GM23248 (cell line): ENCODE results near the gene INPP4A. TPM values are rescaled to one million over a fixed set of nuclear protein-coding genes. Genes with fewer than 3 reads are reported as not detected.

Experiments used
- DNase-seq: peaks from one replicate; pipeline ENCODE4 v3.0.0-alpha.2; 2015
- H2AFZ ChIP-seq: fragments of 200-600 bp; sonication (generic); 2 replicates; pipeline ENCODE4 v1.6.1; 2016; ENCODE audit warnings: antibody characterized with exemption
- H3F3A ChIP-seq: fragments of 200-600 bp; sonication (generic); 2 replicates; pipeline ENCODE4 v1.6.1; 2016; ENCODE audit warnings: mild to moderate bottlenecking, antibody characterized with exemption, mixed run types; ENCODE audit not compliant: insufficient read depth
- H3K27ac ChIP-seq: fragments of 200-600 bp; sonication (generic); 2 replicates; pipeline ENCODE4 v1.5.1; 2016; ENCODE audit warnings: mild to moderate bottlenecking
- H3K27me3 ChIP-seq: fragments of 200-600 bp; sonication (generic); replicated peaks from 2 replicates; pipeline ENCODE4 v1.6.1; 2016; ENCODE audit warnings: mild to moderate bottlenecking; ENCODE audit not compliant: insufficient read depth
- H3K36me3 ChIP-seq: fragments of 200-600 bp; sonication (generic); 2 replicates; pipeline ENCODE4 v1.6.1; 2016; ENCODE audit warnings: low read depth, mild to moderate bottlenecking
- H3K4me1 ChIP-seq: fragments of 200-600 bp; sonication (generic); 2 replicates; pipeline ENCODE4 v1.6.1; 2016; ENCODE audit warnings: mild to moderate bottlenecking; ENCODE audit not compliant: insufficient read depth
- H3K4me2 ChIP-seq: fragments of 200-600 bp; sonication (generic); one replicate; pipeline ENCODE4 v1.6.1; 2016; ENCODE audit warnings: mild to moderate bottlenecking; ENCODE audit not compliant: unreplicated experiment
- H3K4me3 ChIP-seq: fragments of 200-600 bp; sonication (generic); 2 replicates; pipeline ENCODE4 v1.5.1; 2016; ENCODE audit warnings: mild to moderate bottlenecking
- H3K79me2 ChIP-seq: fragments of 200-600 bp; sonication (generic); 2 replicates; pipeline ENCODE4 v1.6.1; 2016; ENCODE audit warnings: mild to moderate bottlenecking; ENCODE audit not compliant: insufficient read depth
- H3K9ac ChIP-seq: fragments of 200-600 bp; sonication (generic); 2 replicates; pipeline ENCODE4 v1.6.1; 2016; ENCODE audit warnings: mild to moderate bottlenecking
- H3K9me2 ChIP-seq: fragments of 200-600 bp; sonication (generic); 2 replicates; pipeline ENCODE4 v1.6.1; 2016; ENCODE audit warnings: mixed run types, mild to moderate bottlenecking, moderate library complexity; ENCODE audit not compliant: insufficient read depth
- H3K9me3 ChIP-seq: fragments of 200-600 bp; sonication (generic); one replicate; pipeline ENCODE4 v1.6.1; 2017; ENCODE audit warnings: low read depth
- H4K20me1 ChIP-seq: fragments of 200-600 bp; sonication (generic); 2 replicates; pipeline ENCODE4 v1.6.0; 2016; ENCODE audit not compliant: insufficient read depth
- EZH2 ChIP-seq: fragments of 200-600 bp; sonication (generic); IDR thresholded peaks from 2 replicates; pipeline ENCODE4 v1.6.1; 2018; ENCODE audit warnings: antibody characterized with exemption, mild to moderate bottlenecking; ENCODE audit not compliant: insufficient read depth, poor library complexity, severe bottlenecking
- EZH2phosphoT487 ChIP-seq: fragments of 200-600 bp; sonication (generic); IDR thresholded peaks from 2 replicates; pipeline ENCODE4 v1.6.1; 2018; ENCODE audit warnings: antibody characterized with exemption, moderate library complexity, mild to moderate bottlenecking, low read depth; ENCODE audit not compliant: insufficient read depth
- WGBS, 2 experiments: methylation state at CpG; one replicate each; pipeline ENCODE4 v1.1.6; 2015 to 2017; ENCODE audit warnings: low lambda C conversion rate in 2 of 2, low coverage in 1 of 2; ENCODE audit errors: missing lambda C conversion rate in 2 of 2; 5-methylcytosine and 5-hydroxymethylcytosine counted together
- in situ Hi-C: fragments of 300-500 bp; cut with MboI; formaldehyde crosslinking; loops from 2 replicates; pipeline ENCODE4 v1.15.0; 2020
- polyA plus RNA-seq: library from polyadenylated mRNA; unstranded; fragments of >200 nt; fragmentation: Nextera tagmentation; extraction: Ambion mirVana; gene quantifications from 2 replicates; pipeline ENCODE4 v1.2.1, GENCODE V29; 2016
- total RNA-seq: library from RNA; depleted of rRNA; stranded (reverse); fragments of >200 nt; shearing (Covaris generic); gene quantifications from 2 replicates; pipeline ENCODE4 v1.2.3, GENCODE V29; 2014

The INPP4A gene
- total and polyA plus RNA-seq, 2 experiments from 2014 or later = 9.5 to 16.0 TPM

DNA sequence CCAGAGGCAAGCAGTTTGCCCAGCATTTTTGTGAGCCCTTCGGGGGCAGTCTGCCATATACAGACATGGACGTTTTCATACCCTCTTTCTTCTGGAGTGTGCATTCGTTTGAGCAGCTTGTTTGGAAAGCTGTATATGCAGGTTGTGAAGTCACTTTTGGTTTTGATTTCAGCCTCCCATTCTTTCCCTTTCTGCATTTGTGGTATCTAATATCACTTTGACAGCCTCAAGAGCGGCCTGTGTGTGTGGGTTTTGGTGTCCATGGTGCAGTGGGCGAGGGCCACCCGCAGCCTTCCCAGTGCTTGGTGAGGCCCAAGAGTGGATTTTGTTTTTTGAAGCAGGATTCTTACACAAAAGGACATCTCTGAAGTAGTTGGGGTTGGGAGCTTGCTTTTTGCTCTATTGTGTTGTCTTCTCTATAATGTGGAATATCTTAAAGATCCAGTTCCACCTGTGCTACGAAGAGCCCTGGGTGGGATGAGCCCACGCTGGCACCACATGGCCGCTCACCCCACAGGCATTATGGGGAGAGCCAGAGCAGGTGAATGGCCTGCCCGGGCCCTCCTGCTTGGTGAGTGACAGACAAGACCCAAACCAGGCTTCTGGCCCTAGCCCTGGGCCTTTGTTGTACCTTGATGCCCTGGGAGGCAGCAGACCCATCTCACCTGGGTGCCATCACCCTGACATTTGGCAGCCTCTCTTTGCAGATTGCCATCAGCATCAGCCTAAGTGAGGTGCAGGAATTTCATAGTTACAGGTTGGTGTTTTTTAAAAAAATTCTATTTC is 29.5 kb downstream of the INPP4A start:
- WGBS, 2 experiments = 73 to 78% methylated on average over 10 of the region's 10 CpGs
- in situ Hi-C loops = no loop called here
- no peaks in the 10 kb centered on the region for H3K36me3 ChIP-seq

GRCh38 chr2:98474979-98475632 is 30.4 kb downstream of the INPP4A start:
- H2AFZ ChIP-seq = no peak overlapping the region
- H3K4me1 ChIP-seq = peaks cover 11% of the 10 kb centered on the region
- no peaks in the 10 kb centered on the region for H3K9me2 ChIP-seq
- TF ChIP-seq EZH2 = no peak
- no peak for TF ChIP-seq EZH2phosphoT487
- H3K36me3 ChIP-seq = no peaks in the 10 kb centered on the region
- H3K9me3 ChIP-seq = no peaks in the 10 kb centered on the region
- no peaks in the 10 kb centered on the region; the same call in 1 of the 2 replicates for H4K20me1 ChIP-seq
- H3K9ac ChIP-seq = no peak overlapping the region
- no peak overlapping the region for H3K27ac ChIP-seq
- no peaks in the 10 kb centered on the region for H3F3A ChIP-seq
- H3K27me3 ChIP-seq = no peaks in the 10 kb centered on the region
- peaks cover 41% of the 10 kb centered on the region; the same call in 1 of the 2 replicates for H3K79me2 ChIP-seq
- no peak overlapping the region for H3K4me2 ChIP-seq
- DNase-seq = no peak
- WGBS, 2 experiments = 92 to 93% methylated on average over 5 of the region's 5 CpGs
- in situ Hi-C loops = no loop called here
- no peak overlapping the region for H3K4me3 ChIP-seq

More for the DNA sequence above, 29.5 kb downstream of the INPP4A start:
- Histone ChIP-seq H3F3A (no peaks in the 10 kb centered on the region), H2AFZ (no peak overlapping the region), H3K4me3 (no peak overlapping the region), H3K9ac (no peak overlapping the region), H3K9me2 (no peaks in the 10 kb centered on the region), H3K4me1 (peaks cover 2% of the 10 kb centered on the region), H3K4me2 (no peak overlapping the region), H3K27ac (no peak overlapping the region), H3K79me2 (peaks cover 36% of the 10 kb centered on the region; the same call in 1 of the 2 replicates), H3K9me3 (no peaks in the 10 kb centered on the region), H3K27me3 (no peaks in the 10 kb centered on the region), H4K20me1 (no peaks in the 10 kb centered on the region; the same call in 1 of the 2 replicates)
- TF ChIP-seq EZH2phosphoT487 (no peak), EZH2 (no peak)
- DNase-seq = no peak

DNA sequence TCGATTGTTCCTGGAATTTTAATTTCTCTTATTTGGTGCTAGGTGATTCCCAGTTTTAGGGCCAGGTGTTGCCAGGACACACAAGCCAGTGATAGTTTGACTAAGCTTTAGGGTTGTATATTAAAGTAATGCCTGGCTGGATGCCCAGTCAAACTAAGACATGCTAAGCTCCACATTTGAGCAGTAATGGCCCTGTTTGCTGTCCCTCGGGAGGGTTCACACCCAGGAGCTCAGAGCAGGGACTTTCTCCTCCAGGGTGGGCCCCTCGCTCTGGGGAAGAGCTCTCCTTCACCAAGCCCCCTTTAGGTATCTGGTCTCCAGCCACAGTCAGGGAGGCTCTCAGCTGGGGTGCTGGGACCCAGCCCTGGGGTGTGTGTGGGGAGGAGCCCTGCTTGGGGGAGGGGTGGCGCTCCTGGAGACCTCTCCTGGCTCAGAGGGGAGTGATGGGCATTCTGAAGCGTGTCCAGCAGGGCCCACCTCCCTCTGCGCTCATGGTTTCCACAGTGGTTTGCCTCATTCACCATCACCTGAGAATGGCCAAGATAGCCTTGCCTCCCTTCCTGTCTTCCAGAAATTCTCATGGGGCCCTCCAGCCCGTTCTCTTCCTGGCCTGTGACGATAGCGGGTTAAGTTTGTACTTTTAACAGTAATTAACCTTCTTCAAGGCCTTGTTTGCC is 31.7 kb downstream of the INPP4A start:
- H3K4me3 ChIP-seq = no peak overlapping the region
- 97 to 100% methylated on average over 8 to 9 of the region's 9 CpGs for WGBS, 2 experiments
- H3K9me3 ChIP-seq = no peaks in the 10 kb centered on the region
- H3K27ac ChIP-seq = no peak overlapping the region
- H3F3A ChIP-seq = peaks cover 7% of the 10 kb centered on the region; the same call in 1 of the 2 replicates
- H3K27me3 ChIP-seq = no peaks in the 10 kb centered on the region
- peaks cover 36% of the 10 kb centered on the region; the same call in 1 of the 2 replicates for H3K79me2 ChIP-seq
- no peaks in the 10 kb centered on the region; the same call in 1 of the 2 replicates for H4K20me1 ChIP-seq
- H3K4me2 ChIP-seq = no peak overlapping the region
- H3K9me2 ChIP-seq = no peaks in the 10 kb centered on the region
- H3K9ac ChIP-seq = no peak overlapping the region
- H3K36me3 ChIP-seq = no peaks in the 10 kb centered on the region
- H3K4me1 ChIP-seq = peaks cover 12% of the 10 kb centered on the region
- TF ChIP-seq EZH2 = no peak
- TF ChIP-seq EZH2phosphoT487 = no peak
- no peak overlapping the region for H2AFZ ChIP-seq
- DNase-seq = peak; percentile 26
- in situ Hi-C loops = no loop called here

DNA sequence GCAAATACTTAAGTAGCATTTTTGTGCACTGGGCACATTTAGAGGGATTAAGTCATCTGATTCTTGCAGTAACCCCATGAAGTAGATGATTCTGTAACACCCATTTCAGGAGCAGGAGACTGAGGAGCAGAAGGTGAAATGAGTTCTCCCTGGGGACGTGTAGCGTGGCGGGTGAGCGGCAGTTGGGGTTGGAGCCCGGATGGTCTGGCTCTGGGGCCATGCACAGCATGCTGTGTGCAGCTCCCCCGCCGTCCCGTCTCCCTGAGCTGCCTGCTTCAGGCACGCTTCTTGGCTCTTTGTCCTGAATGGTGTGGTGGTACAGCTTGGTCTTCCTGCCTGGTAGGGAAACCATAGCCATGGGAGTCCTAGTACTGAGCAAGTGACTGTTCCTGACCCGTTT is 32.4 kb downstream of the INPP4A start:
- 96 to 97% methylated on average over 10 of the region's 10 CpGs for WGBS, 2 experiments
- no peaks in the 10 kb centered on the region for H3K36me3 ChIP-seq
- in situ Hi-C loops = no loop called here
- H3K27ac ChIP-seq = no peak overlapping the region
- DNase-seq = no peak
- no peak overlapping the region for H3K9ac ChIP-seq
- H4K20me1 ChIP-seq = no peaks in the 10 kb centered on the region; the same call in 1 of the 2 replicates
- no peak overlapping the region for H3K4me3 ChIP-seq
- no peaks in the 10 kb centered on the region for H3K27me3 ChIP-seq
- H3K79me2 ChIP-seq = peaks cover 36% of the 10 kb centered on the region; the same call in 1 of the 2 replicates
- H3K4me1 ChIP-seq = peaks cover 12% of the 10 kb centered on the region
- TF ChIP-seq EZH2phosphoT487 (no peak), EZH2 (no peak)
- peaks cover 7% of the 10 kb centered on the region; the same call in 1 of the 2 replicates for H3F3A ChIP-seq
- H3K9me3 ChIP-seq = no peaks in the 10 kb centered on the region
- no peak overlapping the region for H3K4me2 ChIP-seq
- H3K9me2 ChIP-seq = no peaks in the 10 kb centered on the region
- H2AFZ ChIP-seq = no peak overlapping the region
